ENCODE results near the gene CUL2. TPM values are rescaled to one million over a fixed set of nuclear protein-coding genes. Genes with fewer than 3 reads are reported as not detected.

The CUL2 gene
- total and polyA plus RNA-seq, 10 of the 15 experiments (the other 5 are each of a cell fraction or from before 2014, with no cell fraction given): 11.9 to 56.5 (median 33.2) TPM

GRCh38 chr10:35058686-35059085, 31.5 kb downstream of the CUL2 start:
- TF ChIP-seq SRF (IDR thresholded peaks at IDR 0.05; ENCODE audit: low read depth in 2 of 2, low read length in 2 of 2) (no peak), ZSCAN29 (IDR thresholded peaks at IDR 0.05) (no peak), EP300 (IDR thresholded peaks at IDR 0.05; ENCODE audit: borderline replicate concordance in 1 of 2, control insufficient read depth in 1 of 2, low read depth in 2 of 2, low read length in 2 of 2) (no peak), TCF3 (IDR thresholded peaks at IDR 0.05; ENCODE audit: borderline replicate concordance, insufficient read depth, low read depth, low read length) (no peak), YBX1 (IDR thresholded peaks at IDR 0.05) (no peak), EZH2 (IDR thresholded peaks at IDR 0.05; ENCODE audit: borderline replicate concordance, control insufficient read depth, low read depth, low read length) (no peak), SUPT20H (IDR thresholded peaks at IDR 0.05; ENCODE audit: borderline replicate concordance, control insufficient read depth, low read depth, low read length) (no peak), NKRF (conservative IDR thresholded peaks at IDR 0.05) (no peak), RAD21 (IDR thresholded peaks at IDR 0.05; ENCODE audit: insufficient read depth, low read depth, low read length) (no peak), POLR2AphosphoS5 (IDR thresholded peaks at IDR 0.05; ENCODE audit: low read length) (no peak), MEF2B (IDR thresholded peaks at IDR 0.05; ENCODE audit: partially characterized antibody, poor library complexity, severe bottlenecking) (no peak), BCL11A (IDR thresholded peaks at IDR 0.05; ENCODE audit: low read depth, low read length) (no peak), ZNF24 (IDR thresholded peaks at IDR 0.05) (no peak), FOS (IDR thresholded peaks at IDR 0.05; ENCODE audit: borderline replicate concordance, extremely low read depth, insufficient read length) (no peak)
- TF ChIP-seq, protein P1, sequence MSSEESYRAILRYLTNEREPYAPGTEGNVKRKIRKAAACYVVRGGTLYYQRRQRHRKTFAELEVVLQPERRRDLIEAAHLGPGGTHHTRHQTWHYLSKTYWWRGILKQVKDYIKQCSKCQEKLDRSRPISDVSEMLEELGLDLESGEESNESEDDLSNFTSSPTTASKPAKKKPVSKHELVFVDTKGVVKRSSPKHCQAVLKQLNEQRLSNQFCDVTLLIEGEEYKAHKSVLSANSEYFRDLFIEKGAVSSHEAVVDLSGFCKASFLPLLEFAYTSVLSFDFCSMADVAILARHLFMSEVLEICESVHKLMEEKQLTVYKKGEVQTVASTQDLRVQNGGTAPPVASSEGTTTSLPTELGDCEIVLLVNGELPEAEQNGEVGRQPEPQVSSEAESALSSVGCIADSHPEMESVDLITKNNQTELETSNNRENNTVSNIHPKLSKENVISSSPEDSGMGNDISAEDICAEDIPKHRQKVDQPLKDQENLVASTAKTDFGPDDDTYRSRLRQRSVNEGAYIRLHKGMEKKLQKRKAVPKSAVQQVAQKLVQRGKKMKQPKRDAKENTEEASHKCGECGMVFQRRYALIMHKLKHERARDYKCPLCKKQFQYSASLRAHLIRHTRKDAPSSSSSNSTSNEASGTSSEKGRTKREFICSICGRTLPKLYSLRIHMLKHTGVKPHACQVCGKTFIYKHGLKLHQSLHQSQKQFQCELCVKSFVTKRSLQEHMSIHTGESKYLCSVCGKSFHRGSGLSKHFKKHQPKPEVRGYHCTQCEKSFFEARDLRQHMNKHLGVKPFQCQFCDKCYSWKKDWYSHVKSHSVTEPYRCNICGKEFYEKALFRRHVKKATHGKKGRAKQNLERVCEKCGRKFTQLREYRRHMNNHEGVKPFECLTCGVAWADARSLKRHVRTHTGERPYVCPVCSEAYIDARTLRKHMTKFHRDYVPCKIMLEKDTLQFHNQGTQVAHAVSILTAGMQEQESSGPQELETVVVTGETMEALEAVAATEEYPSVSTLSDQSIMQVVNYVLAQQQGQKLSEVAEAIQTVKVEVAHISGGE (CRISPR knock-in tag; IDR thresholded peaks at IDR 0.05): no peak
- TF ChIP-seq, protein P2, sequence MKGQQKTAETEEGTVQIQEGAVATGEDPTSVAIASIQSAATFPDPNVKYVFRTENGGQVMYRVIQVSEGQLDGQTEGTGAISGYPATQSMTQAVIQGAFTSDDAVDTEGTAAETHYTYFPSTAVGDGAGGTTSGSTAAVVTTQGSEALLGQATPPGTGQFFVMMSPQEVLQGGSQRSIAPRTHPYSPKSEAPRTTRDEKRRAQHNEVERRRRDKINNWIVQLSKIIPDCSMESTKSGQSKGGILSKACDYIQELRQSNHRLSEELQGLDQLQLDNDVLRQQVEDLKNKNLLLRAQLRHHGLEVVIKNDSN (IDR thresholded peaks at IDR 0.05; ENCODE audit: borderline replicate concordance, extremely low read length, insufficient read depth, low read depth, low read length): no peak
- ChIA-PET RAD21 (ENCODE audit: unreplicated experiment) (no interaction called here), POLR2A (no interaction called here), SMC1A (ENCODE audit: uncharacterized antibody, unreplicated experiment) (no interaction called here), CTCF (no interaction called here)
- no peaks in the 10 kb centered on the region for H3K27me3 ChIP-seq (replicated peaks in 1 of 2; ENCODE audit: control insufficient read depth in 2 of 2, insufficient read depth in 2 of 2, low read length in 1 of 2)
- 92% methylated on average over 1 of the region's 1 CpG for WGBS (ENCODE audit: insufficient coverage, insufficient replicate concordance, low lambda C conversion rate, missing lambda C conversion rate)
- H3K36me3 ChIP-seq (ENCODE audit: control insufficient read depth in 2 of 2, insufficient read depth in 2 of 2, low read length in 1 of 2): peaks cover 0 to 25% of the 10 kb centered on the region in 2 experiments; a peak in 2 of 4 replicates
- H3K4me2 ChIP-seq (ENCODE audit: control insufficient read depth, insufficient read depth): no peak overlapping the region
- intact Hi-C loops (cut with micrococcal nuclease; ENCODE audit: unreplicated experiment): no loop called here
- no peak overlapping the region for H3K9ac ChIP-seq (ENCODE audit: control insufficient read depth, insufficient read depth, low read length)
- in situ Hi-C loops (cut with MboI): no loop called here
- no peak overlapping the region for H2AFZ ChIP-seq (ENCODE audit: control insufficient read depth, low read depth, low read length)
- no TSS peak for BruUV-seq (replicated peaks)
- H3K4me3 ChIP-seq: no peak overlapping the region
- FAIRE-seq (no peak), ATAC-seq (no peak), DNase-seq (ENCODE audit: low read depth, low spot score) (no peak)
- H3K4me1 ChIP-seq (ENCODE audit: control insufficient read depth, insufficient read depth, low read length): no peaks in the 10 kb centered on the region
- H3K9me3 ChIP-seq (replicated peaks; ENCODE audit: control insufficient read depth, insufficient read depth, low read length): no peaks in the 10 kb centered on the region
- H3K79me2 ChIP-seq (ENCODE audit: control insufficient read depth, insufficient read depth, low read length): no peaks in the 10 kb centered on the region
- H4K20me1 ChIP-seq (ENCODE audit: control insufficient read depth, insufficient read depth): no peaks in the 10 kb centered on the region
- no peak overlapping the region for H3K27ac ChIP-seq (ENCODE audit: control insufficient read depth, insufficient read depth)

Measured in GM12878 (cell line).